Fibroblast of peridontal ligament (primary cell): Measurements from ENCODE around the gene TOM1L2.
"Not testable (repeated sequence)": the region's sequence is repeated elsewhere in the genome, so short reads cannot be mapped to it uniquely, and the experiment has no call there.

Experiments used
- DNase-seq: peaks from one replicate; pipeline ENCODE4 v3.0.0-alpha.2; 2010; ENCODE audit errors: extremely low read depth

TOM1L2 gene

GRCh38 chr17:17924131-17924856 is 47.9 kb downstream of the TOM1L2 start:
- no peak for DNase-seq

DNA sequence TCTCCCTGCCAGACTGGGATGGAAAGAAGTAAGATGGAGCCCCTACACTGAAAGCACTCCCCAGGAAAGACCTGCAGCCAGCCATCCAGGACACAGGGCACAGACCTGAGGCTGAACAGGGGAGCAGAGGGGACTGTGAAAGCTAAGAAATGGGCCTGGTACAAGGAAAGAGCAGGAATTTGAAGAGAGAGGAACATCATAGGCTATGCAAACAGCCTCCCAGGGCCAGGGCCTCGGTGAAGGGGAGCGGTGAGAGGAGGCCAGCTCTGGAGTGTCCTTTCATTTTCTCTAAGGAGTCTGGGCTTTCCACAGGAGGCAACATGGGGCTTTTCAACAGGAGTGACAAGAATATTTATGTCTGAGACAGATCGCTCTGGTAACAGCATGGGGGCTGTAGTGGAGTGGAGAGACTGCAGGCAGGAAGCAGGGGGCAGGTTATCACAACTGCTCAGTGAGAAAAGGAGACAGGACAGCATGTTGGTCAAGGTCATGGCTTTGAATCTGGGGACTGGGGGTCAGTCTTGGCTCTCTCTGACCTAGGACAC is 50.1 kb downstream of the TOM1L2 start:
- DNase-seq = no peak

GRCh38 chr17:17921192-17922069 is 50.8 kb downstream of the TOM1L2 start:
- peak; percentile 97 for DNase-seq

GRCh38 chr17:17919169-17920107 is 52.8 kb downstream of the TOM1L2 start:
- peak; percentile 77 for DNase-seq

GRCh38 chr17:17917394-17917793 is 54.8 kb downstream of the TOM1L2 start:
- no peak for DNase-seq

GRCh38 chr17:17915183-17915582 is 57.0 kb downstream of the TOM1L2 start:
- no peak for DNase-seq

- peak; percentile 70 for DNase-seq
These were observed 58.4 kb downstream of the TOM1L2 start for GRCh38 chr17:17913695-17914332.

DNA sequence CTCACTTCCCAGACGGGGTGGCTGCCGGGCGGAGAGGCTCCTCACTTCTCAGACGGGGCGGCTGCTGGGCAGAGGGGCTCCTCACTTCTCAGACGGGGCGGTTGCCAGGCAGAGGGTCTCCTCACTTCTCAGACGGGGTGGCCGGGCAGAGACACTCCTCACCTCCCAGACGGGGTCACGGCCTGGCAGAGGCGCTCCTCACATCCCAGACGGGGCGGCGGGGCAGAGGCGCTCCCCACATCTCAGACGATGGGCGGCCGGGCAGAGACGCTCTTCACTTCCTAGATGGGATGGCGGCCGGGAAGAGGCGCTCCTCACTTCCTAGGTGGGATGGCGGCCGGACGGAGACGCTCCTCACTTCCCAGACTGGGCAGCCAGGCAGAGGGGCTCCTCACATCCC is 59.9 kb downstream of the TOM1L2 start:
- not testable (repeated sequence) for DNase-seq

DNA sequence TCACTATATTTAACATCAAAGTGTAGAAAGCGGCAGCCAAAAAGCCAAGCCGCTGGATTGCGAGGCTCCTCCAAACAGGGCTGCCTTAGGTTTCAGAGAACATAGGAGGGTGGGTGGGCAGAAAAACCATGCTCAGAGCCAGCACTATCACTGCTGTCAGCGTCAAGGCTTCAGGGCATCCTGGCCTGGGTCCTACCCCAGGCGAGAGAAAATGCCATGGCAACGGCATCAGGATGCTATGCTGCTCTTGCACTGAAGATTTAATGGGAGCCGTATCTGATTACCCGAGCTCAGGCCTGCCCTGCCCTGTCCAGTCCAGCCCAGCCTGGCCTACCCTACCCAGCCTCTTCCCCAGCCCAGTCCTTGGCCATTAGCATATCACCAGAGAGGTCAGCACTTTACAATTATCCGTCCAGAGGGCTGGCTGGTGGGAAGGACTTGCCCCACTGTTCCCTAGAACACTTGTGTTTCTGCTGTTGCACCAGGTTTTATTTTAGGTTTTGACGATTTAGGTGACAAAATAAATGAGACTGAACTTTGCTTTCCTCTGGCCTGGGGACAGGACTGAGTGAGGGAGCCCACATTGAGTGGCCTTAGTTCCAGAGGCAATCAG is 61.1 kb downstream of the TOM1L2 start:
- no peak for DNase-seq

- no peak for DNase-seq
These were observed 62.1 kb downstream of the TOM1L2 start for GRCh38 chr17:17910060-17910459.

DNA sequence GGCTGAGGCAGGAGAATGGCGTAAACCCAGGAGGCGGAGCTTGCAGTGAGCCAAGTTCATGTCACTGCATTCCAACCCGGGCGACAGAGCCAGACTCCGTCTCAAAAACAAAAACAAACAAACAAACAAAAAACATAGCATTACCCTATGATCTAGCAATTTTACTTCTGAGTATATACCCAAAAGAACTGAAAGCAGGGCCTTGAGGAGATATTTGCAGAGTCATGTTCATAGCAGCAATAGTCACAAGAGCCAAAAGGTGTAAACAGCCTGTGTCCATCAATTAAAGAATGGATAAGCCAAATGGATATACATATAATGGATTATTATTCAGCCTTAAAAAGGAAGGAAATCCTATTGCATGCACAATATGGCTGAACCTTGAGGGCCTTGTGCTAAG is 63.1 kb downstream of the TOM1L2 start:
- no peak for DNase-seq

DNA sequence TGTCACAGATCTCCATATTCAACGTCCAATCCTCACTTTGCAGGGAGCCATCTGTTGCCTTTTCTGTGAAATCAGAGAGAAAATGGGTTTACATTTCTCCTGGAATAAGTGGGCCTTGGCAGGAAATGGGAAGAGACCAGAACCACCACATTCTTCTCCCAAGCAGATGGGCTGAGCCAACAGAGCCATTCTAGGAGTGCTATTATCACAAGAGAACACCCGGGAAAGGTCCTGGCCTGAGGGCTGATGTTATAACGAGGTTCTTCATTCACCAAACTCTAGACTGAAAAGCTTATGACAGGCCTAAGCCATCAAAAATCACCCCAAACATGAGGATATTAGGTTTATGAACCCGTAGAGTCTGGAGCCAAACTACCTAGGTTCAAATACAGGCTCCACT is 64.7 kb downstream of the TOM1L2 start:
- no peak for DNase-seq

- DNase-seq = no peak
These were observed 65.6 kb downstream of the TOM1L2 start for GRCh38 chr17:17906418-17907215.

- no peak for DNase-seq
These were observed 67.2 kb downstream of the TOM1L2 start for GRCh38 chr17:17905036-17905320.

GRCh38 chr17:17904166-17905035 is 67.8 kb downstream of the TOM1L2 start:
- peak; percentile 69 for DNase-seq

DNA sequence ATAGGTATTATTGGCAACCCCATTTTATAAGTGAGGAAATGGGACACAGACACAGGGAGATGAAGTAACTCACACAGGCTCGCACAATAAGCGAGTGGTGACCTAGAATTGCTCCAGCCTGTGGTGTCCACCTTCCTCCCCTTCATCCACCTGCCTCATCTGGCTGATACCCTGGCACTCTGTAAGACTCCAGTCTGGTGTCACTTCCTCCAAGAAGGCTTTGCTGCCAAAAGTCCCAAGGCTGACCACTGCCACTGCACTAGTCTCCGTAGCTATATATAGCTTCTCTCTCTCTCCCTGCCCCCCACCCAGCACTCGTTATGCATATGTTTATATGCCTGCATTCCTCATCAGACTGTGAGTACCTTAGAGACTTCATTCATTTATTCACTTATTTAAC is 69.3 kb downstream of the TOM1L2 start:
- no peak for DNase-seq

- no peak for DNase-seq
These were observed 69.8 kb downstream of the TOM1L2 start for GRCh38 chr17:17902376-17902775.

DNA sequence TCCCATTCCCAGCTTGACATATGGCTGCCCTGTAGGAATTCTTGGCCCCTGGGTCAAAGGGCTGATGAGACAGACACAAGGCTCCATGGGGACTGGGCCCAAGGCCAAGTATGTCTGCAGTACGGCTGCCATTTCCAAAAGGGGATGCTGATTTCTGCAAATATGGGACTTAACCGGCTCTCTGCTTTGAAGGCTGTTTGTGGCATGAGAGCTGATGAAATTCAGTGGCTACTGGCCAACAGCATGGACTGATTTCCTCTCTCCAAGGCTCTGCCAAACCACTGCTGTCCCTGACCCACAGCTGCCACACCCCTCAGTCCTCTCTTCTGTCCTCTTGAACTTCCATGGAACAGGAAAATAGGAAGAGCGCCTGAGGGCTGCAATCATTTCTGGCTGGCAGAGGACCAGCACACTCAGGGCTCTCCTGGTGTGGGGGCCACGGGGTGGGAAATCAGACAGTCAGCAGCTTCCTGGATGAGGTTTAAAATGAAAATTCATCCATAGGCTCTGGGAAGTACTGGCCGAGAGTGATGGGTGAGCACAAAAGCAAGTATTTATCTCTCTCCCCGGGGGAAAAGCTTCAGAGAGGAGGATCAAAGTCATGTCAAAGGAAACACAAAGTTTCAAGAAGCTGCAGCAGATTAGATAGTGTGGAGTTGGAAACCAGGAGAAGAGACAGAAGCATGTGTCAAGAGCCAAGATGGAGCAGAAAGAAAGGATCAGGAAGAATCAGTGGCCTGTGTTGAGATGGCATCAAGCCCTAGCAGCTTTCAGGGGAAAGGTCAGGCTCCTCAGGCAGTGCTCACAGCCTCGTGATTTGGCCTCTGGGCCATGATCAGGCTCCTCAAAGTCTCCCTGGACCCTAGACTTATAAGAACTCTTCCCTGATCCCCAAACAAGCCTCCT is 71.3 kb downstream of the TOM1L2 start:
- DNase-seq = peak; percentile 99
